HEK293 (cell line): Measurements from ENCODE around the gene KLHL6.

Experiments
- CTCF ChIA-PET: fragments of 350-600 bp; formaldehyde crosslinking; extraction: SDS; loops from one replicate; lab custom pipeline; 2021; ENCODE audit warnings: antibody characterized with exemption; lab: Yijun Ruan, JAX
- POLR2A ChIA-PET: fragments of 300-600 bp; formaldehyde crosslinking; extraction: SDS; loops from one replicate; lab custom pipeline; 2020; ENCODE audit warnings: antibody characterized with exemption, inconsistent platforms; lab: Yijun Ruan, JAX
- H3K27ac ChIP-seq: fragments of 200-500 bp; sonication (Bioruptor generic); 2 replicates; pipeline ENCODE4 v1.5.1; 2014; ENCODE audit warnings: low read depth, low read length, control low read depth, inconsistent platforms; ENCODE audit errors: extremely low read depth
- H3K36me3 ChIP-seq, 2 experiments: fragments of 200-500 bp in 1 of 2; sonication (Bioruptor generic) in 1 of 2; 1 replicate in 1 of 2; 2 replicates in 1 of 2; pipeline ENCODE4 v1.5.1; 2014 to 2017; ENCODE audit warnings: inconsistent platforms in 2 of 2, low read length in 2 of 2; ENCODE audit not compliant: control insufficient read depth in 2 of 2, insufficient read depth in 1 of 2
- H3K4me1 ChIP-seq: fragments of 200-500 bp; sonication (Bioruptor generic); 2 replicates; pipeline ENCODE4 v1.5.1; 2014; ENCODE audit warnings: mild to moderate bottlenecking, low read length, inconsistent platforms; ENCODE audit not compliant: control insufficient read depth, insufficient read depth
- H3K4me3 ChIP-seq: 2 replicates; pipeline ENCODE4 v1.5.1; 2011; ENCODE audit warnings: low read depth, mild to moderate bottlenecking, control low read depth, low read length, moderate library complexity
- H3K9me3 ChIP-seq: fragments of 200-500 bp; sonication (Bioruptor generic); 2 replicates; pipeline ENCODE4 v1.5.1; 2014; ENCODE audit warnings: low read depth, low read length, inconsistent platforms; ENCODE audit not compliant: control insufficient read depth, insufficient read depth
- GFI1B ChIP-seq: fragments of 450-650 bp; formaldehyde crosslinking; IDR thresholded peaks from 2 replicates; pipeline ENCODE4 v1.5.1; 2016; ENCODE audit warnings: missing biosample characterization, missing genetic modification characterization
- GLI4 ChIP-seq: fragments of 450-650 bp; formaldehyde crosslinking; IDR thresholded peaks from 2 replicates; pipeline ENCODE4 v1.5.1; 2016; ENCODE audit warnings: missing biosample characterization, missing genetic modification characterization
- KLF9 ChIP-seq: fragments of 450-650 bp; formaldehyde crosslinking; IDR thresholded peaks from 2 replicates; pipeline ENCODE4 v1.5.1; 2016; ENCODE audit warnings: missing biosample characterization, missing genetic modification characterization, low read depth
- PRDM10 ChIP-seq: fragments of 450-650 bp; formaldehyde crosslinking; IDR thresholded peaks from 2 replicates; pipeline ENCODE4 v1.5.1; 2016; ENCODE audit warnings: missing biosample characterization, missing genetic modification characterization
- PRDM2 ChIP-seq: fragments of 450-650 bp; formaldehyde crosslinking; IDR thresholded peaks from 2 replicates; pipeline ENCODE4 v1.5.1; 2016; ENCODE audit warnings: missing biosample characterization, missing genetic modification characterization, borderline replicate concordance
- TRIM28 ChIP-seq: IDR thresholded peaks from 2 replicates; pipeline ENCODE4 v1.6.1; 2011; ENCODE audit warnings: low read length, control low read depth, borderline replicate concordance
- ZBTB1 ChIP-seq: fragments of 450-650 bp; formaldehyde crosslinking; IDR thresholded peaks from 2 replicates; pipeline ENCODE4 v1.5.1; 2016; ENCODE audit warnings: missing biosample characterization, missing genetic modification characterization
- ZFHX2 ChIP-seq: fragments of 450-650 bp; formaldehyde crosslinking; conservative IDR thresholded peaks from 2 replicates; pipeline ENCODE4 v1.5.1; 2016; ENCODE audit warnings: missing biosample characterization, missing genetic modification characterization
- ZNF37A ChIP-seq: fragments of 450-650 bp; IDR thresholded peaks from 2 replicates; pipeline ENCODE4 v1.5.1; 2018; ENCODE audit warnings: missing biosample characterization, missing genetic modification characterization
- ZNF488 ChIP-seq: fragments of 450-650 bp; formaldehyde crosslinking; IDR thresholded peaks from 2 replicates; pipeline ENCODE4 v1.5.1; 2016; ENCODE audit warnings: missing biosample characterization, missing genetic modification characterization
- ZNF510 ChIP-seq: fragments of 450-650 bp; formaldehyde crosslinking; IDR thresholded peaks from 2 replicates; pipeline ENCODE4 v1.5.1; 2018; ENCODE audit warnings: mild to moderate bottlenecking, missing genetic modification characterization, missing biosample characterization; ENCODE audit not compliant: insufficient replicate concordance

Gene KLHL6

GRCh38 chr3:183584914-183585280 is 29.4 kb upstream of the KLHL6 start (continued):
- TF ChIP-seq PRDM2 (tag by site-specific recombination) (no peak), GLI4 (tag by site-specific recombination) (no peak), ZBTB1 (tag by site-specific recombination) (no peak), TRIM28 (no peak), ZFHX2 (tag by site-specific recombination) (no peak), ZNF488 (no peak), ZNF37A (tag by site-specific recombination) (no peak), GFI1B (tag by site-specific recombination) (no peak), KLF9 (no peak)

GRCh38 chr3:183584246-183584913 is 28.9 kb upstream of the KLHL6 start:
- no peak overlapping the region for H3K27ac ChIP-seq
- CTCF ChIA-PET: no interaction called here

More at GRCh38 chr3:183584246-183584913, 28.9 kb upstream of the KLHL6 start:
- Histone ChIP-seq H3K9me3 (no peaks in the 10 kb centered on the region), H3K4me1 (no peaks in the 10 kb centered on the region), H3K4me3 (no peak overlapping the region), H3K36me3 (no peaks in the 10 kb centered on the region)
- POLR2A ChIA-PET: interaction anchor here (0.6 kb wide), 1 partner anchor 13 kb away, joined by 8 read pairs; no protein-coding TSS in a partner anchor
- TF ChIP-seq ZNF510 (no peak), PRDM10 (tag by site-specific recombination) (0 out of 2 replicates have a peak, but pooled peaks have one; percentile 28)
